Ishikawa (cell line): ENCODE results near the gene KIF13A.

Source experiments
- CREB1 ChIP-seq: IDR thresholded peaks from 2 replicates; pipeline ENCODE4 v1.6.1; 2012; ENCODE audit warnings: low read depth
- EP300 ChIP-seq: IDR thresholded peaks from 2 replicates; pipeline ENCODE4 v1.6.1; 2012; ENCODE audit warnings: borderline replicate concordance
- FOXM1 ChIP-seq: IDR thresholded peaks from 2 replicates; pipeline ENCODE4 v1.6.1; 2012; ENCODE audit warnings: low read depth, borderline replicate concordance
- NFIC ChIP-seq: IDR thresholded peaks from 2 replicates; pipeline ENCODE4 v1.6.1; 2012
- TAF1 ChIP-seq: IDR thresholded peaks from 2 replicates; pipeline ENCODE4 v1.6.1; 2012; ENCODE audit warnings: low read depth, mild to moderate bottlenecking
- TEAD4 ChIP-seq: IDR thresholded peaks from 2 replicates; pipeline ENCODE4 v1.6.1; 2012
- TF ChIP-seq, protein P1 (sequence below): IDR thresholded peaks from 2 replicates; pipeline ENCODE4 v1.6.1; 2012

DNA sequence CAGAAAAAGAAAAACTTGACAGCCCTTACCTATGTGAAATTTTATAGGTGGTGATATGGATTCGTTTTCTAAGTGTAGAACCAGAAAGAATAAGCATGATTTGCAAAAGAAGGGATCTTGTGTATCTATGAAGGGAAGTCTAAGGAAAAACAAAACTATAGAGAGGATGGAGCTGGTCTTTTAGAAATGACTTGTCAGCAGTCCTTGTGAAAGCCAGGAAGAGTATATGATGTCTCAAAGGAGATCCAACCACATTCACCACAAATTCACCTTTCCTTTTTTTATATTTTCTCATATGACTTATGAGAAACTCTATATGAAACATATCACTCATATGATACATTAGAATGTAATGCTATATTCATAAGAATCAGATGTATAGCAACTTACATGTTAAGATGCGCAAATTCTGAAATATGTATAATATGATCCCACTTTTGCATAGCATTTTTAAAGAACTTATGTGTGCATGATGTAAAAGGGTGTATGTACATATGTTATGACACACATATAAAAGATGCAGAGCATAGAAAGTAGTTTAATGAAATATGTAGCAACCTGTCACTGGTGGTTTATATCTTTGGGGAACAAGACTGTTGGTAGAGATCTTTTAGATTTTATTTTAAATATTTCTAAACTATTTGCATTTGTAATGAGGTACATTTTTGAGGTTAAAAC, 188.8 kb downstream of the KIF13A start:
- no peak for TF ChIP-seq EP300
- no peak for TF ChIP-seq NFIC
- TF ChIP-seq, protein P1, sequence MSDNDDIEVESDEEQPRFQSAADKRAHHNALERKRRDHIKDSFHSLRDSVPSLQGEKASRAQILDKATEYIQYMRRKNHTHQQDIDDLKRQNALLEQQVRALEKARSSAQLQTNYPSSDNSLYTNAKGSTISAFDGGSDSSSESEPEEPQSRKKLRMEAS = no peak
- TF ChIP-seq TAF1 = no peak
- no peak for TF ChIP-seq CREB1
- no peak for TF ChIP-seq TEAD4
- no peak for TF ChIP-seq FOXM1
